H9 (cell line): ENCODE results near the gene GPR32. TPM values are rescaled to one million over a fixed set of nuclear protein-coding genes. Genes with fewer than 3 reads are reported as not detected.

Experiments
- DNase-seq: peaks from one replicate; pipeline ENCODE4 v3.0.0-alpha.2; 2017
- H2AFZ ChIP-seq: one replicate; pipeline ENCODE4 v1.6.1; 2013; ENCODE audit warnings: mild to moderate bottlenecking, low read length, control low read depth, moderate library complexity
- H2AK5ac ChIP-seq: 2 replicates; pipeline ENCODE4 v1.6.1; 2013; ENCODE audit warnings: low read length, control low read depth, mixed read lengths; ENCODE audit not compliant: insufficient read length
- H2BK120ac ChIP-seq: one replicate; pipeline ENCODE4 v1.6.1; 2013; ENCODE audit warnings: low read depth, mild to moderate bottlenecking, low read length, control low read depth, inconsistent platforms; ENCODE audit not compliant: poor library complexity, severe bottlenecking
- H2BK12ac ChIP-seq: 2 replicates; pipeline ENCODE4 v1.6.1; 2013; ENCODE audit warnings: low read length, control low read depth, mixed read lengths, low read depth; ENCODE audit not compliant: insufficient read length
- H2BK15ac ChIP-seq: 2 replicates; pipeline ENCODE4 v1.6.1; 2013; ENCODE audit warnings: low read depth, low read length, control low read depth
- H2BK20ac ChIP-seq: one replicate; pipeline ENCODE4 v1.6.1; 2013; ENCODE audit warnings: low read depth, mild to moderate bottlenecking, low read length, control low read depth, inconsistent platforms; ENCODE audit not compliant: poor library complexity, severe bottlenecking
- H2BK5ac ChIP-seq: 2 replicates; pipeline ENCODE4 v1.6.1; 2013; ENCODE audit warnings: low read length, control low read depth, mixed read lengths; ENCODE audit not compliant: insufficient read length
- H3K14ac ChIP-seq: 2 replicates; pipeline ENCODE4 v1.6.1; 2013; ENCODE audit warnings: low read length, control low read depth; ENCODE audit not compliant: insufficient read depth
- H3K18ac ChIP-seq: 2 replicates; pipeline ENCODE4 v1.6.1; 2013; ENCODE audit warnings: low read depth, mild to moderate bottlenecking, mixed read lengths, low read length, control low read depth; ENCODE audit not compliant: insufficient read length
- H3K23ac ChIP-seq: 2 replicates; pipeline ENCODE4 v1.6.1; 2013; ENCODE audit warnings: low read length, control low read depth, mixed read lengths, low read depth; ENCODE audit not compliant: insufficient read length
- H3K23me2 ChIP-seq: 2 replicates; pipeline ENCODE4 v1.6.1; 2013; ENCODE audit warnings: low read depth, mild to moderate bottlenecking, mixed read lengths, low read length, control low read depth; ENCODE audit not compliant: insufficient read length, poor library complexity, severe bottlenecking
- H3K27ac ChIP-seq: 2 replicates; pipeline ENCODE4 v1.5.1; 2013; ENCODE audit warnings: low read length, control low read depth, mixed read lengths, low read depth; ENCODE audit not compliant: insufficient read length
- H3K27me3 ChIP-seq: 2 replicates; pipeline ENCODE4 v1.6.1; 2013; ENCODE audit warnings: low read length, control low read depth, inconsistent platforms; ENCODE audit not compliant: insufficient read depth
- H3K4ac ChIP-seq: 2 replicates; pipeline ENCODE4 v1.6.1; 2013; ENCODE audit warnings: low read depth, mild to moderate bottlenecking, control low read depth, inconsistent platforms, low read length, moderate library complexity
- H3K4me1 ChIP-seq: 2 replicates; pipeline ENCODE4 v1.6.1; 2013; ENCODE audit warnings: low read length, control low read depth, inconsistent platforms; ENCODE audit not compliant: insufficient read depth
- H3K4me2 ChIP-seq: 2 replicates; pipeline ENCODE4 v1.6.1; 2013; ENCODE audit warnings: low read length, control low read depth, mixed read lengths; ENCODE audit not compliant: insufficient read length, insufficient read depth
- H3K56ac ChIP-seq: 2 replicates; pipeline ENCODE4 v1.6.1; 2013; ENCODE audit warnings: low read depth, mild to moderate bottlenecking, mixed read lengths, low read length, control low read depth; ENCODE audit not compliant: insufficient read length
- H3K79me1 ChIP-seq: 2 replicates; pipeline ENCODE4 v1.6.1; 2013; ENCODE audit warnings: low read depth, mild to moderate bottlenecking, moderate library complexity, low read length, control low read depth, inconsistent platforms; ENCODE audit not compliant: insufficient read depth, poor library complexity, severe bottlenecking
- H3K79me2 ChIP-seq: 2 replicates; pipeline ENCODE4 v1.6.1; 2013; ENCODE audit warnings: low read length, control low read depth, inconsistent platforms; ENCODE audit not compliant: insufficient read depth
- H3K9ac ChIP-seq: 2 replicates; pipeline ENCODE4 v1.6.1; 2013; ENCODE audit warnings: low read length, control low read depth, mixed read lengths; ENCODE audit not compliant: insufficient read length; ENCODE audit errors: extremely low read depth
- H3K9me3 ChIP-seq: one replicate; pipeline ENCODE4 v1.6.1; 2013; ENCODE audit warnings: low read depth, low read length, inconsistent platforms; ENCODE audit not compliant: control insufficient read depth
- H3T11ph ChIP-seq: one replicate; pipeline ENCODE4 v1.6.1; 2013; ENCODE audit warnings: mild to moderate bottlenecking, low read length, control low read depth, inconsistent platforms
- H4K20me1 ChIP-seq: one replicate; pipeline ENCODE4 v1.6.1; 2013; ENCODE audit not compliant: control insufficient read depth, insufficient read length, insufficient read depth
- H4K5ac ChIP-seq: 2 replicates; pipeline ENCODE4 v1.6.1; 2013; ENCODE audit warnings: low read depth, mild to moderate bottlenecking, mixed read lengths, low read length, control low read depth; ENCODE audit not compliant: insufficient read length
- H4K8ac ChIP-seq: replicated peaks from 2 replicates; pipeline ENCODE4 v1.6.1; 2013; ENCODE audit warnings: low read length, control low read depth, mixed read lengths, low read depth; ENCODE audit not compliant: insufficient read length
- H4K91ac ChIP-seq: 2 replicates; pipeline ENCODE4 v1.6.1; 2013; ENCODE audit warnings: low read depth, mild to moderate bottlenecking, moderate library complexity, mixed read lengths, low read length, control low read depth; ENCODE audit not compliant: insufficient read length
- H3K27ac Mint-ChIP-seq, 3 experiments: 2 replicates in 2 of 3; 3 replicates in 1 of 3; pipeline ENCODE4 v1.8.0; 2020 to 2021; ENCODE audit warnings: mixed read lengths in 3 of 3, mild to moderate bottlenecking in 1 of 3, moderate library complexity in 1 of 3
- H3K27me3 Mint-ChIP-seq: 2 replicates; pipeline ENCODE4 v1.8.0; 2021; ENCODE audit warnings: low read depth, mild to moderate bottlenecking, moderate library complexity, mixed read lengths
- H3K36me3 Mint-ChIP-seq, 3 experiments: 2 replicates in 2 of 3; 3 replicates in 1 of 3; pipeline ENCODE4 v1.8.0; 2020 to 2021; ENCODE audit warnings: low read depth in 3 of 3, mixed read lengths in 3 of 3; ENCODE audit not compliant: insufficient read depth in 1 of 3
- H3K4me1 Mint-ChIP-seq, 2 experiments: 2 replicates each; pipeline ENCODE4 v1.8.0; 2020; ENCODE audit warnings: mixed read lengths in 2 of 2
- H3K4me3 Mint-ChIP-seq, 2 experiments: 2 replicates in 1 of 2; 3 replicates in 1 of 2; pipeline ENCODE4 v1.8.0; 2020 to 2021; ENCODE audit warnings: mild to moderate bottlenecking in 2 of 2, mixed read lengths in 2 of 2, moderate library complexity in 1 of 2
- H3K9me3 Mint-ChIP-seq, 2 experiments: 2 replicates in 1 of 2; 3 replicates in 1 of 2; pipeline ENCODE4 v1.8.0; 2020; ENCODE audit warnings: mild to moderate bottlenecking in 2 of 2, mixed read lengths in 2 of 2, moderate library complexity in 1 of 2
- CTCF ChIP-seq: fragments of 200-600 bp; sonication (generic); conservative IDR thresholded peaks from 3 replicates; pipeline ENCODE4 v1.8.0; 2021; ENCODE audit warnings: antibody characterized with exemption, mild to moderate bottlenecking
- WGBS: extraction: QIAGEN DNeasy Blood & Tissue Kit; methylation state at CpG from one replicate; pipeline ENCODE4 v1.1.7; 2013; ENCODE audit warnings: missing lambda C conversion rate, low lambda C conversion rate, mixed read lengths; ENCODE audit not compliant: insufficient read length; ENCODE audit errors: extremely low coverage; 5-methylcytosine and 5-hydroxymethylcytosine counted together
- total RNA-seq: library from RNA; stranded (reverse); gene quantifications from 2 replicates; pipeline ENCODE4 v1.2.1, GENCODE V29; 2021

The GPR32 gene
- total RNA-seq, 1 experiment from 2014 or later, result not detected

- Histone ChIP-seq H2BK20ac (no peak overlapping the region), H4K8ac (no peak overlapping the region), H3K4ac (no peak overlapping the region), H3K23me2 (no peaks in the 10 kb centered on the region), H2BK120ac (no peak overlapping the region), H2AFZ (no peak overlapping the region), H3K79me1 (no peaks in the 10 kb centered on the region), H3K9ac (no peak overlapping the region), H3K27me3 (no peaks in the 10 kb centered on the region), H3K9me3 (no peaks in the 10 kb centered on the region), H3K56ac (no peak overlapping the region), H3K79me2 (no peaks in the 10 kb centered on the region), H4K20me1 (no peaks in the 10 kb centered on the region), H2AK5ac (no peak overlapping the region), H4K5ac (no peak overlapping the region), H4K91ac (no peak overlapping the region), H3K18ac (no peak overlapping the region), H3K27ac (no peak overlapping the region), H3K4me2 (no peak overlapping the region), H3K4me1 (no peaks in the 10 kb centered on the region), H3K14ac (no peak overlapping the region), H3T11ph (no peak overlapping the region), H2BK5ac (no peak overlapping the region), H2BK15ac (no peak overlapping the region), H2BK12ac (no peak overlapping the region), H3K23ac (no peak overlapping the region)
- Mint-ChIP-seq H3K9me3 (no peaks in the 10 kb centered on the region), H3K4me1 (peaks cover 9 to 10% of the 10 kb centered on the region in 2 experiments), H3K4me3 (no peak overlapping the region), H3K27ac (no peak overlapping the region), H3K36me3 (peaks cover 0 to 16% (median 0%) of the 10 kb centered on the region in 3 experiments; a peak in 2 of 7 replicates), H3K27me3 (peaks cover 27% of the 10 kb centered on the region)
- no peak for DNase-seq
- TF ChIP-seq CTCF, result no peak
- WGBS, result no CpG with 5 or more reads among the region's 47 CpGs
Measured at GRCh38 chr19:50791594-50792271, 21.5 kb downstream of the GPR32 start.
